Measurements from ENCODE around the gene TSPOAP1. TPM values are rescaled to one million over a fixed set of nuclear protein-coding genes. Genes with fewer than 3 reads are reported as not detected.

Gene TSPOAP1
- total and polyA plus RNA-seq, 2 experiments from 2014 or later, result 15.4 to 19.0 TPM

DNA sequence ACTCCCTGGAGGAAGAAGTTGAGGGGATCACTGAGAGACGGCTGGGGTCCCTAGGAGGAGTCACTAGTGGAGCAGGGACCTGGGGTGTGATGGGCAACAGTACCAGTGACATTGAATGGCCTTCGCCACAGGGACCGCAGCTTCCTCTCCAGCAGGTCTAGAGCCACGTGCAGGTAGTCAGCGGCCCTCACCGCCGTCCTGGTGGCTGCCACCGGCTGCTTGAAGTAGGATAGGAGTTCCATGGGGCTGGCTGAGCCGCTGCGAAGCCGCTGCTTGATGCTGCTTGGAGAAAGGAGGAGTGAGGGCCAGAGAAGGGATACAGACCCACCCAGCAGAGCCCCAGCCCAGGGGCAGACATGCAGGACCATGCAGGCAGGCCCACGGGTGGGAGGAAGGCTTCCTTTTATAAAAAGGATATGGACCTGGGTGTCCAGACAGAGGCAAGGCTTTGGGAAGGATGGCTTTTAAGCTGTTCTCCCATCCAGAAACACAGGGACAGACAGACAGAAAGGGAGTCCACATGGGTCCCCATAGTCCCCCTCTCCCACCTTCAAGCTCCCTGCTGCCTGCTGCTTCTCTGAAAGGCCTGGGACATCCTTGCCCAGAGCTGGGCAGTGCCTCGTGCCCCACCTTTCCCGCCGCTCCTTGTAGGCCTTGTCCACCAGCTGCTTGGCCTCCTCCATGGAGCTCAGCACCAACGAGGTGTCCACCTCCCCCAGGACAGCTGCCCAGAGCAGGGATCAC is 48.7 kb downstream of the TSPOAP1 start:
- no peaks in the 10 kb centered on the region for H3K9me2 ChIP-seq (replicated peaks; ENCODE audit: insufficient read depth)
- H3K27me3 ChIP-seq, result no peaks in the 10 kb centered on the region
- H2AFZ ChIP-seq, result no peak overlapping the region
- no peak for DNase-seq (ENCODE audit: low spot score)
- no peak overlapping the region for H3K4me2 ChIP-seq
- 87% methylated on average over 16 of the region's 16 CpGs for WGBS (ENCODE audit: low lambda C conversion rate, missing lambda C conversion rate)
- H3K27ac ChIP-seq, result no peak overlapping the region
- H4K20me1 ChIP-seq (ENCODE audit: insufficient read depth, poor library complexity, severe bottlenecking), result no peaks in the 10 kb centered on the region
- no peaks in the 10 kb centered on the region for H3K36me3 ChIP-seq (replicated peaks; ENCODE audit: insufficient read depth, low read depth)
- H3K4me3 ChIP-seq, result no peak overlapping the region
- H3K4me1 ChIP-seq (ENCODE audit: insufficient read depth), result no peaks in the 10 kb centered on the region
- no peak for TF ChIP-seq EZH2phosphoT487 (IDR thresholded peaks at IDR 0.05; ENCODE audit: low read depth, severe bottlenecking, unreplicated experiment)
- TF ChIP-seq EZH2 (IDR thresholded peaks at IDR 0.05; ENCODE audit: borderline replicate concordance), result no peak
- TF ChIP-seq, protein P1, sequence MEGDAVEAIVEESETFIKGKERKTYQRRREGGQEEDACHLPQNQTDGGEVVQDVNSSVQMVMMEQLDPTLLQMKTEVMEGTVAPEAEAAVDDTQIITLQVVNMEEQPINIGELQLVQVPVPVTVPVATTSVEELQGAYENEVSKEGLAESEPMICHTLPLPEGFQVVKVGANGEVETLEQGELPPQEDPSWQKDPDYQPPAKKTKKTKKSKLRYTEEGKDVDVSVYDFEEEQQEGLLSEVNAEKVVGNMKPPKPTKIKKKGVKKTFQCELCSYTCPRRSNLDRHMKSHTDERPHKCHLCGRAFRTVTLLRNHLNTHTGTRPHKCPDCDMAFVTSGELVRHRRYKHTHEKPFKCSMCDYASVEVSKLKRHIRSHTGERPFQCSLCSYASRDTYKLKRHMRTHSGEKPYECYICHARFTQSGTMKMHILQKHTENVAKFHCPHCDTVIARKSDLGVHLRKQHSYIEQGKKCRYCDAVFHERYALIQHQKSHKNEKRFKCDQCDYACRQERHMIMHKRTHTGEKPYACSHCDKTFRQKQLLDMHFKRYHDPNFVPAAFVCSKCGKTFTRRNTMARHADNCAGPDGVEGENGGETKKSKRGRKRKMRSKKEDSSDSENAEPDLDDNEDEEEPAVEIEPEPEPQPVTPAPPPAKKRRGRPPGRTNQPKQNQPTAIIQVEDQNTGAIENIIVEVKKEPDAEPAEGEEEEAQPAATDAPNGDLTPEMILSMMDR (IDR thresholded peaks at IDR 0.05; ENCODE audit: poor library complexity), result no peak
- H3K9me3 ChIP-seq (ENCODE audit: low read depth), result no peaks in the 10 kb centered on the region
- no peaks in the 10 kb centered on the region for H3K79me2 ChIP-seq

DNA sequence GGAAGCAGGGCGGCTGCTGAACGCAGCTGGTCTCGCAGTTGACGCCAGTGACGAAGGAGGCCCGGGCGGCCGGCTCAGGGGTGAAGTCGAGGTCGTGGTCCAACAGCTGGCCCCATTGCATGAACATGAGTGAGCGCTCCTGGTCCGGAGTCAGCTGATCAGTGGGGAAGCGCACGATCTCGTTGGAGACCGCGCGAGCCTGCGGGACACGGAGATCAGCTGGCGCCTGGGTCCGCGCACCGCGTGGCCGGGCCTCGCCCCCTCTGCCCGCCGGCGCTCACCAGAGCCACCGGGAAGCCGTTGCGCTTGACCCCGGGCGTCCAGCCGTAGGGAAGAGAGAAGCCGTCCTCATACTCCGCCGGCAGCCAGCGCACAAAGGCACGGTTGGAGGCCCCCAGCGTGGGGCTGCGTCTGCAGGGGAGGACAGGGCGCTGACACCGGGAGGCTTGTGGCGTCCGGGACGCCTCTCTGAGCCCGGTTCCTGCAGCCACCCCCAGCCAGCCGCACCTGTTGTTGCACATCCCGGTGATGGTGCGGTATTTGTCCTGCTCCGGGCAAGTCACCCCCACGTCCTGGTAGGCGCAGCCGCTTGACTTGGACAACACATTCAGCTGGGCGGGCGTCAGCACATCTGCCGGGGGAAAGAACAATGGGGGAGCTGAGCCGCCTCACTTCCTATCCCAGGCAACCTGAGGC is 49.4 kb downstream of the TSPOAP1 start:
- no peak for DNase-seq (ENCODE audit: low spot score)
- no peaks in the 10 kb centered on the region for H3K79me2 ChIP-seq
- H4K20me1 ChIP-seq (ENCODE audit: insufficient read depth, poor library complexity, severe bottlenecking), result no peaks in the 10 kb centered on the region
- 82% methylated on average over 37 of the region's 60 CpGs for WGBS (ENCODE audit: low lambda C conversion rate, missing lambda C conversion rate)
- no peak overlapping the region for H2AFZ ChIP-seq
- H3K4me2 ChIP-seq, result no peak overlapping the region
- no peaks in the 10 kb centered on the region for H3K27me3 ChIP-seq
- no peaks in the 10 kb centered on the region for H3K36me3 ChIP-seq (replicated peaks; ENCODE audit: insufficient read depth, low read depth)
- no peaks in the 10 kb centered on the region for H3K9me2 ChIP-seq (replicated peaks; ENCODE audit: insufficient read depth)
- H3K27ac ChIP-seq, result no peak overlapping the region
- no peak overlapping the region for H3K4me3 ChIP-seq
- no peaks in the 10 kb centered on the region for H3K4me1 ChIP-seq (ENCODE audit: insufficient read depth)
- no peaks in the 10 kb centered on the region for H3K9me3 ChIP-seq (ENCODE audit: low read depth)
- TF ChIP-seq, protein P1 (IDR thresholded peaks at IDR 0.05; ENCODE audit: poor library complexity), result no peak

DNA sequence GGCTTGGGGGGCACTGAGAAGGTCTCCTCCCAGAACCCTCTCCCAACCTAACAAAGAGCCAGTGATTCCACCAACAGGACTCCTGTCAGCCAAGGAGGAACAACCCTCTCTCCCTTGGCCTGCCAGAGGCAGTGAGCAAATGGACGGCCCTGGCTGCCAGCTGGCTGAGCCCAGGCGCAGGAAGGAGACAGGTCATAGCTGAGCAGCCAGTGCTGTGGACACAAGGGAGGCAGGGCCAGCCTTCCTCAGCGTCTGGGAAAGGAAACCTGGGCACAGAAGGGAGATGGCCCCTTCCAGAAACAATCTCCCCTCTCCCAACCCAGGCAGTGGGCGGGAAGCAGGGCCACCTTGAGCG is 50.0 kb downstream of the TSPOAP1 start:
- H3K79me2 ChIP-seq, result no peaks in the 10 kb centered on the region
- no peaks in the 10 kb centered on the region for H3K9me3 ChIP-seq (ENCODE audit: low read depth)
- H3K9me2 ChIP-seq (replicated peaks; ENCODE audit: insufficient read depth), result no peaks in the 10 kb centered on the region
- H3K27ac ChIP-seq, result no peak overlapping the region
- no peak for DNase-seq (ENCODE audit: low spot score)
- H4K20me1 ChIP-seq (ENCODE audit: insufficient read depth, poor library complexity, severe bottlenecking), result no peaks in the 10 kb centered on the region
- H3K27me3 ChIP-seq, result no peaks in the 10 kb centered on the region
- H3K4me3 ChIP-seq, result no peak overlapping the region
- H3K36me3 ChIP-seq (replicated peaks; ENCODE audit: insufficient read depth, low read depth), result no peaks in the 10 kb centered on the region
- no peaks in the 10 kb centered on the region for H3K4me1 ChIP-seq (ENCODE audit: insufficient read depth)
- no peak for TF ChIP-seq EZH2 (IDR thresholded peaks at IDR 0.05; ENCODE audit: borderline replicate concordance)
- TF ChIP-seq, protein P1 (IDR thresholded peaks at IDR 0.05; ENCODE audit: poor library complexity), result no peak
- no peak for TF ChIP-seq EZH2phosphoT487 (IDR thresholded peaks at IDR 0.05; ENCODE audit: low read depth, severe bottlenecking, unreplicated experiment)
- WGBS (ENCODE audit: low lambda C conversion rate, missing lambda C conversion rate), result 74% methylated on average over 5 of the region's 5 CpGs
- no peak overlapping the region for H2AFZ ChIP-seq
- H3K4me2 ChIP-seq, result no peak overlapping the region

Data from hepatocyte (in vitro differentiated cells).